ENCODE results near the gene SCN7A. TPM values are rescaled to one million over a fixed set of nuclear protein-coding genes. Genes with fewer than 3 reads are reported as not detected.

The SCN7A gene
- total and polyA plus RNA-seq, 2 of the 4 experiments (the other 2 are of a cell fraction) = 0.39 to 0.90 TPM

DNA sequence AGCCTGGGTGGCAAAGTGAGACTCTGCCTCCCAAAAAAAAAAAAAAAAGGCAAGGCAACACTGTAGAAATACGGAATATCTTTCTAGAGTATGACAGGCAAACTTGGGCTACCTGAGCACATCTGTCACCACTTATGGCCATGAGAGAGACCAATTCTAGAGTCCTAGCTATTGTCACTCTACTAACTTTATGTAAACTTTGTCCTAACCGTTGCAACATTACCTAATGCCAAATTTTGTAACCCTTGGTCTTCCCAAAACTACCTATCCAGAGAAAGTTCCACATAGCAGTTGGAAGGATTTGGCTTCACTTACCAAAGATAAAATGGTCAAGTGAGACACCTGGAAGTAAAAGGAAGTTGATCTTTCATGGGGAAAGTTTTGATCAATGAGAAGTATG lies 26.6 kb upstream of the SCN7A start:
- Histone ChIP-seq H3K4me1 (ENCODE audit: control insufficient read depth, insufficient read depth, low read length) (peaks cover 3% of the 10 kb centered on the region; the same call in 1 of the 2 replicates), H3K4ac (ENCODE audit: low read depth, low read length) (no peak overlapping the region), H2BK15ac (ENCODE audit: low read depth, low read length) (no peak overlapping the region; the same call in 2 of the 3 replicates), H4K5ac (ENCODE audit: low read depth, low read length) (no peak overlapping the region), H4K8ac (ENCODE audit: low read depth in 2 of 2, low read length in 2 of 2) (no peak overlapping the region), H3K9me3 (ENCODE audit: control insufficient read depth, insufficient read depth, low read length) (no peaks in the 10 kb centered on the region), H2BK5ac (ENCODE audit: low read depth, low read length, poor library complexity, severe bottlenecking) (no peak overlapping the region), H3K4me2 (ENCODE audit: low read depth, low read length) (no peak overlapping the region), H4K20me1 (ENCODE audit: insufficient read depth, low read length) (no peaks in the 10 kb centered on the region), H3K36me3 (ENCODE audit: control insufficient read depth, insufficient read depth, low read length) (no peaks in the 10 kb centered on the region), H3K14ac (replicated peaks; ENCODE audit: low read depth, low read length) (no peak overlapping the region), H2AK5ac (ENCODE audit: low read depth, low read length) (no peak overlapping the region), H2AFZ (replicated peaks; ENCODE audit: low read length, poor library complexity) (no peak overlapping the region), H3K27ac (ENCODE audit: insufficient read depth, low read length) (no peak overlapping the region), H2AK9ac (replicated peaks; ENCODE audit: low read depth, low read length, poor library complexity) (no peak overlapping the region), H3K9ac (ENCODE audit: low read depth, low read length) (no peak overlapping the region), H3K9me1 (ENCODE audit: insufficient read depth, low read length) (no peaks in the 10 kb centered on the region), H3K23ac (ENCODE audit: low read depth, low read length) (no peak overlapping the region), H4K91ac (ENCODE audit: insufficient read depth, low read depth, low read length) (no peak overlapping the region), H3K18ac (ENCODE audit: low read depth, low read length) (no peak overlapping the region), H2BK120ac (ENCODE audit: low read depth, low read length) (no peak overlapping the region), H2BK20ac (ENCODE audit: low read depth, low read length) (no peak overlapping the region), H3K56ac (ENCODE audit: extremely low read depth, insufficient read depth, low read length) (no peak overlapping the region), H3K79me1 (ENCODE audit: low read depth in 1 of 2, low read length in 2 of 2) (no peaks in the 10 kb centered on the region), H3K4me3 (ENCODE audit: insufficient read depth, low read depth, low read length) (no peak overlapping the region), H3K27me3 (ENCODE audit: control insufficient read depth, insufficient read depth, low read length) (no peaks in the 10 kb centered on the region)
- ChIA-PET CTCF (interaction anchor here (1.0 kb wide), 1 partner anchor 102 kb away, joined by 3 read pairs; no protein-coding TSS in a partner anchor), POLR2A (ENCODE audit: unreplicated experiment) (no interaction called here)
- DNase-seq (no peak), ATAC-seq (ENCODE audit: low read depth) (no peak)
- no TSS peak for BruUV-seq (replicated peaks)
- intact Hi-C loops (cut with micrococcal nuclease) (no loop called here), in situ Hi-C loops (cut with MboI; ENCODE audit: low sequenced_read_pairs) (no loop called here), dilution Hi-C loops (cut with HindIII; ENCODE audit: low sequenced_read_pairs, unreplicated experiment) (no loop called here)
- WGBS, 2 experiments (ENCODE audit: extremely low coverage in 2 of 2, insufficient read length in 1 of 2) = no CpG with 5 or more reads among the region's 2 CpGs
- TF ChIP-seq CHD1 (IDR thresholded peaks at IDR 0.05; ENCODE audit: low read depth, low read length) = no peak
- no peak for TF ChIP-seq ELK1 (IDR thresholded peaks at IDR 0.05; ENCODE audit: borderline replicate concordance, low read depth, low read length)
- no peak for TF ChIP-seq MXI1 (IDR thresholded peaks at IDR 0.05; ENCODE audit: borderline replicate concordance, low read depth, low read length)
- TF ChIP-seq MAFK (IDR thresholded peaks at IDR 0.05; ENCODE audit: low read depth, low read length) = no peak
- TF ChIP-seq POLR2A (IDR thresholded peaks at IDR 0.05; ENCODE audit: low read depth, low read length) = no peak
- TF ChIP-seq NFE2L2 (IDR thresholded peaks at IDR 0.05; ENCODE audit: low read depth, low read length) = no peak
- TF ChIP-seq RCOR1 (IDR thresholded peaks at IDR 0.05; ENCODE audit: insufficient replicate concordance, low read length) = no peak
- TF ChIP-seq RAD21 (IDR thresholded peaks at IDR 0.05; ENCODE audit: low read length) = no peak
- no peak for TF ChIP-seq CEBPB (IDR thresholded peaks at IDR 0.05; ENCODE audit: low read depth, low read length)
- TF ChIP-seq MAZ (IDR thresholded peaks at IDR 0.05; ENCODE audit: borderline replicate concordance, low read depth, low read length) = no peak
- no peak for TF ChIP-seq BHLHE40 (IDR thresholded peaks at IDR 0.05; ENCODE audit: low read depth, low read length)
- TF ChIP-seq, protein P1, sequence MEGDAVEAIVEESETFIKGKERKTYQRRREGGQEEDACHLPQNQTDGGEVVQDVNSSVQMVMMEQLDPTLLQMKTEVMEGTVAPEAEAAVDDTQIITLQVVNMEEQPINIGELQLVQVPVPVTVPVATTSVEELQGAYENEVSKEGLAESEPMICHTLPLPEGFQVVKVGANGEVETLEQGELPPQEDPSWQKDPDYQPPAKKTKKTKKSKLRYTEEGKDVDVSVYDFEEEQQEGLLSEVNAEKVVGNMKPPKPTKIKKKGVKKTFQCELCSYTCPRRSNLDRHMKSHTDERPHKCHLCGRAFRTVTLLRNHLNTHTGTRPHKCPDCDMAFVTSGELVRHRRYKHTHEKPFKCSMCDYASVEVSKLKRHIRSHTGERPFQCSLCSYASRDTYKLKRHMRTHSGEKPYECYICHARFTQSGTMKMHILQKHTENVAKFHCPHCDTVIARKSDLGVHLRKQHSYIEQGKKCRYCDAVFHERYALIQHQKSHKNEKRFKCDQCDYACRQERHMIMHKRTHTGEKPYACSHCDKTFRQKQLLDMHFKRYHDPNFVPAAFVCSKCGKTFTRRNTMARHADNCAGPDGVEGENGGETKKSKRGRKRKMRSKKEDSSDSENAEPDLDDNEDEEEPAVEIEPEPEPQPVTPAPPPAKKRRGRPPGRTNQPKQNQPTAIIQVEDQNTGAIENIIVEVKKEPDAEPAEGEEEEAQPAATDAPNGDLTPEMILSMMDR (conservative IDR thresholded peaks at IDR 0.05; ENCODE audit: low read depth, low read length) = no peak
